Kidney capillary endothelial cell (primary cell): ENCODE data around the gene SIX4.
"Not testable (repeated sequence)": the region's sequence is repeated elsewhere in the genome, so short reads cannot be mapped to it uniquely, and the experiment has no call there.

Experiments used
- DNase-seq: peaks from one replicate; pipeline ENCODE4 v3.0.0-alpha.2; 2018; ENCODE audit warnings: low spot score

Gene SIX4

GRCh38 chr14:60723907-60724618, at the start of gene SIX4:
Gene SIX4, minus strand, starts transcription at chr14:60724351. Its CDS starts 277 bp downstream, at chr14:60724074.
- DNase-seq = peak; percentile 56

DNA sequence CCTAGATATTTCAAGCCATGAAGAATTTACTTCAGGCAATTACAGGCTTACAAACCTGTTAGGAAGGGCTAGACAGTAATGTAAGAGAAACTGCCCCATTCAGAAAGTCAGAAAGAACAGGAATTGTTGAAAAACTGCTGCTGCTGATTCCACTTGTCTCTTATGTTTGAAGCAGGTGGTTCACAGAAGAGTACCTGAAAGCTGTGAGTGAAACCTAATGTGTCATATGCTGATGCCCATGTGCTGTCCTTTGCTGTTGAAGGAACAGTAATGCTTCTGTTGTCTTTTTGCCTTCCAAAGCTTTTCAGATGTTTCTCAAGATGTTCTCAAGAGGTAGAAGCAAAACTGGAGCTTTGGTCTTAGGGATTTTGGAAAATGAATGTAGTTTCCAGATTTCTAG, 49.4 kb upstream of the SIX4 start:
- DNase-seq = no peak

GRCh38 chr14:60771117-60771516, 47.0 kb upstream of the SIX4 start:
- DNase-seq = no peak

DNA sequence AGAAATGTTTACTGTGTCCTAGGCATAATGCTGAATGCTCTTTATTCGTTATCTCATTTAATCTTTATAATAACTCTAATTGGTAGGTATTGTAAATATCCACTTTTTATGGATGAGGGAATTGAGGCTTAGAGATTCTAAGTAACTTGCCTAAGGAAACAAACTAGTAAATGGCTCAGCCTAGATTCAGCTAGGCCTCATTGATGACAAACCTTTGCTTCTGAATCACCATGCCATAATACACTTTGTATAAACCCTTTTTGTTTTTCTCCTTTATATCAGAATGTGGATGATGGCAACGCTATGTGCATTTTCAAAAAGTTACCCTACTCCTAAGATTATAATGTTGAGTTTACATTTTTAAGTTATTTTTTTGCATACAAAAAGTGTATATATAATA, 44.5 kb upstream of the SIX4 start:
- no peak for DNase-seq

DNA sequence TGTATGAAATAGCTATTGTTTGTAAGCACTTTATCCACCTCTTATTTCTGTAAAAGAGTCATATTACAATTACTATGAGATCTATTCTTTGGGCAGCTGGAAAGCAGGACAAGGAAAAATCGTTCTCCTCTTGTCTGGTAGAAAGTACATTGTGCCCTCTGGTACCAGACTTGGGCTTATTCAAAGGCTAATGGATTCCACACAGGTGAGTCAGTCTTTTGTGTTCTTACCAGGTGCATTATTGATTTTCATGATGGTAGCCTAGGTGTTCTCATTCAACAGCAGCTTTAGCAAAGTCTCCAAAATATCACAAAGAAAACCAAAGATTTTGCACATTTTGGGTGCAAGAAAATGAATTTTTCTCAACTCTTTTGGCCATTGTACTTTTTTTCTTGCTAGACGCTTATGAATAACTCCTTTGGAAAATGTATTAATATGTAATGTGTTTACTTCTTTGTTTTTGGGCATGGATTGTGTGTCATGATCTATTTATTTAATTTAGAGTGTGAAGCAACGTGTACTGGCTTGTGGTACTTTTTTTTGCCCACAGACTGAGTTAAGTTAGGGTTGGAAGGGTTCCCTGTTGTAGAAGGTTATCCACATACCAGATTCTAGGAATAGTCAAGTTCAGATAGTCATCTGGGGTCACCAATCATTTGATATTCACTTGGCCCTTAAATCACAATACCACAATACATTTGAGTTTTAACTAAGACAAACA, 36.7 kb upstream of the SIX4 start:
- no peak for DNase-seq

GRCh38 chr14:60760209-60760608, 36.1 kb upstream of the SIX4 start:
- no peak for DNase-seq

DNA sequence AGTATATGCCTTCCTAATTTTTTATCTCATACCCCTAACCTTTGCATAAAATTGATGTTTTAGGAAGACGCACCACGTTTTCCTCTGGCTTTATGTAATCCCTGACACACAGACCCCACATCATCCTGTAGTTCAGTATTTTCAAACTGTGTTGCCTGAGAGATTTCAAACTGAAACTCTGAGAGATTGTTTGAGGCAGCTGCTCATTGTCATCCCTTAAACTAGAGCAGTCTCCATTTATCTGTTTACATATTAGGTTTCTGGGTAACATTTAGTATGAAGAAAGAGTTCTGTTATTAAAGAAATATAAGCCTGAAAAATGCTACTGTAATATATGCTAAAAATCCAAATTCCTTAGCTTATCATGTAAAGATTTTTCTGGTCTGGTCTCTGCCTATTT, 34.7 kb upstream of the SIX4 start:
- no peak for DNase-seq

DNA sequence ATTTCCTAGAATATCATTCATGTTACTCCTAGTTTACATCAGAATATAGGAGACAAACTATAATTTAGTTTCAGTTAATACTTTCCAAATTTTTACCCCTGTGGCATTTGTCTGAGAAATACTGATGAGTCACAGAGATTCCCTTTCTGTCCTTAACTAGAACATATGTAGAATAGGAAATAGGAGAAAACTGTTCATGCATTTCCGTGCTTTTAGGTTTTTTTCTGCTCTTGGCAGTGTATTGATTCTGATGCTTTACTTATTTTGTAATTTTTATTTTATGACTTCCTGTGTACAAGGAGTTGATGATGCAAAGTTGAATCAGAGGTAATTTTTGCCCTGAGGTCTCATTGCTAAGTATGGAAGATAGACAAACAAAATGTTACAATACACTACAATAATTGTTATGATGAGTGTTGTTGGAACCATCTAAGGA, 33.4 kb upstream of the SIX4 start:
- DNase-seq = peak; percentile 46

GRCh38 chr14:60756847-60757246, 32.7 kb upstream of the SIX4 start:
- DNase-seq = no peak

DNA sequence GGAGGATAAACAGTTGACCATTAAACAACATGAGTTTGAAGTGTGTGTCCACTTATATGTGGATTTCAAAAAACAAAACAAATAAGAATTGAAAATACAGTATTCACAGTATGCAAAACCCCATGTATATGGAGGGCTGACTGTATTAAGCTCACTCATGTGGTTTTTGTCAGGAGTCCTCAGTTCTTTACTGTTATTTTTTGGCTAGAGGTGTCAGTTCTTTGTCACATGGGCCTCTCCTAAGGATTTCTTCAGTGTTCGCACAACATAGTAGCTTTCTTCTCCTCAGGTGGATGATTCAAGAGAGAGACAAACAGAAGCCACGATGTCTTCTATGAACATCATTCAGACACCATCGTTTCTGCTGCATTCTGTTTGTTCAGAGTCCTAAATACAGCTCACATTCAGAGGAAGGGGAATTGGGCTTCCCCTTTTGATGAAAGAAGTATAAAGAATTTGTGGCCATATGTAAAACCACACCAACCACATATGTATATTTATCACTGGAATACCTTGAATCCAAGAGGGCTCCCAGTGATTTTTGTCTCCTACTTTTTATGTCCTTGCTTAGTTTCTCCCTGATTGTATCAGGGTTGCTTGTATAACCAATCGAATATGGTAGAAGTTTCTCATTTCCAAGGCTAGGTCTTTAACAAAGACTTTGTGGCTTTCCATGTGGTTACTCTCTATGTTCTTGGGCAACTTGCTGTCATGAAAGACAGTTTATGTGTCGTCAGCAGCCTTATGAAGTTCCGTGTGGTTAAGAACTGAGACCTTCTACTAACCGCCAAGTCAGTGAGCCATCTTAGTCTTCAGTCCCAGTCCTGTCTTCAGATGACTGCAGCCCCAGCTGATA, 29.3 kb upstream of the SIX4 start:
- no peak for DNase-seq

GRCh38 chr14:60744566-60744965, 20.4 kb upstream of the SIX4 start:
- no peak for DNase-seq

GRCh38 chr14:60738843-60739508, 14.8 kb upstream of the SIX4 start:
- DNase-seq = no peak

- peak; percentile 63 for DNase-seq
Measured at GRCh38 chr14:60736494-60736893, 12.3 kb upstream of the SIX4 start.

- DNase-seq = no peak
Measured at GRCh38 chr14:60735416-60735815, 11.3 kb upstream of the SIX4 start.

DNA sequence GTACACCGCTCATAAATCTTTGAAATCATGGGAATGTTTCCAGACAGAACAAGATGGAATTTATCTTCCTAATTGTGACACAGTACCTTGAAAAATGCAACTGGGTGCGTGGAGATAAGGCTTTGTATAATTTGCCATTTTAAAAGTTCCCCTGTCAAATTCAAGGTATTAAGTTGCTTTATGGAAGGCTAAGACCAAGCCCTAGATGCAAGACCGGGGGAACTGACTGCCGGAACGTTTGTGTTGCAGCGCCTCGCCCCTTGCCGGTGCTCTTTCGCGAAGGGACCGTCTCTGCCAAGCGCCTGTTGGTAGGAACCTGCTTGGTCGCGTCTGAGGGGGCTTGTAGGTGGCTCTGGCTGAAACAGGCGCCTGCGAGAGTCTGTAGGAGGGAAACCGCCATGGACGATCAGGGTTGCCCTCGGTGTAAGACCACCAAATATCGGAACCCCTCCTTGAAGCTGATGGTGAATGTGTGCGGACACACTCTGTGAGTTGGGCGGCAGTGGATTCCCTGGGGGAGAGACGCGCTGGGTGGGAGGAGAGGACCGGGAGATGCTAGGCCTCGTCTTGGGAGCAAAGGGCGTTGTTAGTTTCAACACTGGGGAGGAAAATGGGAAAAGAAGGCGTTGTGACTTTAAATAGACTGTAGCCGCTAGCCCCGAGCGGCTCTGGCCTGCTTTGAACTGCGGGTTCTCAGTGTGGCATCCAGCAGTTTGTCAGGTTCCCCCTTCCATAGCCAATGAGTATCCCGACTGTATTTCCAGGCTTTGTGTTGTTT, 10.5 kb upstream of the SIX4 start, which contains the start of gene MNAT1:
Gene MNAT1, plus strand, starts transcription at position 297 of the 778 bp plus-strand sequence. Its CDS starts 102 bp downstream, at position 399.
- DNase-seq = peak; percentile 76

DNA sequence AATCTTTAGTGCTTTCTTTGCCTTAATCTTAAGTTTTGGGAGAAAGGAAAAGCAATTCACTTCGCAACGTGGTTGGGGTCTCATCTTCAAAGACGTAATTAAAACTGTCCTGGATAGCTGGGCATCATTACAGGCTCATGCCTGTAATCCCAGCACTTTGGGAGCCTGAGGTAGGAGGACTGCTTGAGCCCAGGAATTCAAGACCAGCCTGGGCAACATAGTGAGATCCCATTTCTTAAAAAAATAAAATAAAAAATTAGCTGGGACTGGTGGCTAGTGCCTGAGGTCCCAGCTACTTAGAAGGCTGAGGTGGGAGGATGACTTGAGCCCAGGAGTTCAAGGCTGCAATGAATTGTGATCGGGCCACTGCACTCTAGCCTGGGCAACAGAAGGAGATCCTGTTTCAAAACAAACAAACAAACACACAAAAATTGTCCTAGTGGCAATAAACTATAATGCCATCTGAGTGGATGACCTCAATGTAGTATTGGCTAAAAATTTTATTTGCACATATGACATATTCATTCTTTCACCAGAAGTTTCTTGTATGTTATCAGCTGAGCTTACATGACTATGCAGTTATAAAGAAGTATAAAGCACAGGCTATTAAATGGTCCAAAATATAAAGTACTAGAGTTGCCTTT, 8.8 kb upstream of the SIX4 start:
- no peak for DNase-seq

DNA sequence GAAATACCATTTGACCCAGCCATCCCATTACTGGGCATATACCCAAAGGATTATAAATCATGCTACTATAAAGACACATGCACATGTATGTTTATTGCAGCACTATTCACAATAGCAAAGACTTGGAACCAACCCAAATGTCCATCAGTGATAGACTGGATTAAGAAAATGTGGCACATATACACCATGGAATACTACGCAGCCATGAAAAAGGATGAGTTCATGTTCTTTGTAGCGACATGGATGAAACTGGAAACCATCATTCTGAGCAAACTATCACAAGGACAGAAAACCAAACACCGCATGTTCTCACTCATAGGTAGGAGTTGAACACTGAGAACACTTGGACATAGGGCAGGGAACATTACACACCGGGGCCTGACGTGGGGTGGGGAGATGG, 7.1 kb upstream of the SIX4 start:
- DNase-seq = not testable (repeated sequence)

DNA sequence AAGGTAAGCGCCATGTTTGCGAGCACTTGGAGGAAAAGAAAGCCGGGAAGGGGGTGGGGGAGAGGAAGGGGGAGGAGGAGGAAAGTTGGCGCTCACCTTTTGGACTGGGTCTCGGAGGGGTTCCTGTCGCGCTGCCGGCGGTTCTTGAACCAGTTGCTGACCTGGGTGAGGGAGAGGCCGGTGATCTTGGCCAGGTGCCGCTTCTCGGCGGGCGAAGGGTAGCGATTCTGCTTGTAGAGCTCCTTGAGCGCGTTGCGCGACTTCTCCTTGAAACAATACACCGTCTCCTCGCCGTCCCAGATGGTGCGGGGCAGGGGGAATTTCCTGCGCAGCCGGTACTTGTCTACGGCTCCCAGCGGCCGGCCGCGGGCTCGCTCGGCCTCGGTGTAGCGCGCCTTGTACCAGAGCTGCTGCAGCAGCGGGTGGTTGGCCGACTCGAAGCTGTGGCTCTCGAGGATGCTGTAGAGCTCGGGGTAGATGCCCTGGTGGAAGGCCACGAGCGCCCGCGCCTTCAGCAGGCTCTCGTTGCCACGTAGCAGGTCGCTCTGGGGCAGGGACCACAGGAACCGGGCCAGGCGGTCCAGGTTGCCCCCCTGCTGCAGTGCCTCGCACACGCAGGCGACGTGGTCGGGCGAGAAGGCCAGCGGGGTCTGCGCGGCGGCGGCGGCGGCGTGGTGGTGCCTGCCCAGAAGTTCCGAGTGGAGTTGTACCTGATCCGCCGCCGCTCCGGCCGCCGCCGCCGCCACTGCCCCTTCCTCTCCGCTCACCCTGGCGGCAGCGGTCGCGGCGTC, 840 bp downstream of the SIX4 start:
- peak; percentile 39 for DNase-seq

- DNase-seq = no peak
Measured at GRCh38 chr14:60722357-60723115, 1.6 kb downstream of the SIX4 start.
